ENCODE measurements around the gene ZBTB32.

Gene ZBTB32

DNA sequence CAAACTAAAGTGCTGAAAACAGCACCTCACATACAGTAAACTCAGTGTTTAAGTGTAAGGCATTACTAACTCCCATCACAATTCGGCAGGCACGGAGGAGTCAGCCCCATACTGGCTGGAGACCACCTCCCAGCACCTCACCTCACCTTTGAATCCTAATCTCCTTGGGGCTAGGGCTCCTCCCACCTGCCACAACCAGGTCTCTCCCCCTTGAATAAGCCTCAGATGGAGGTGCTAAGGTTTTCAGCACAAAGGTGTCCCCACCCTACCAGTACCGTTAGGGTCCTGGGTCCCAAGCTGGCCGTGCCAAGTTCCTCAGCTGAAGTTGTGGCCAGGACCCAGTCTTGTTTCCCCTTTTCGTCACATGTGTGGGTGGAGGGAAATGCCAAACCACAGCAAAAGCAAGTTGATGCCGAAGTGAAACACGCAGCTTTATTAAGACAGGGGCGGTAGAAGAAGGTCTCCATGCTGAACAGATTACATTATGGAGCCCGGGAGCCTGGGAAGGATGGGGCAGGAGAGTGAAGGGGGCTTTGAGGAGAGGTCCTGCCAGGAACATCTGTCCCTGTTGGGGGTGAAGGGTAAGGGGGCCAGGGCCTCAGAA lies 37.9 kb downstream of the ZBTB32 start, which contains the start of gene IGFLR1:
Gene IGFLR1, minus strand, starts transcription at position 332 of the 604 bp plus-strand sequence. CDS start 1,272 bp downstream, outside the sequence.
- no peak for DNase-seq (ENCODE audit: low read depth)
- TF ChIP-seq, protein P1, sequence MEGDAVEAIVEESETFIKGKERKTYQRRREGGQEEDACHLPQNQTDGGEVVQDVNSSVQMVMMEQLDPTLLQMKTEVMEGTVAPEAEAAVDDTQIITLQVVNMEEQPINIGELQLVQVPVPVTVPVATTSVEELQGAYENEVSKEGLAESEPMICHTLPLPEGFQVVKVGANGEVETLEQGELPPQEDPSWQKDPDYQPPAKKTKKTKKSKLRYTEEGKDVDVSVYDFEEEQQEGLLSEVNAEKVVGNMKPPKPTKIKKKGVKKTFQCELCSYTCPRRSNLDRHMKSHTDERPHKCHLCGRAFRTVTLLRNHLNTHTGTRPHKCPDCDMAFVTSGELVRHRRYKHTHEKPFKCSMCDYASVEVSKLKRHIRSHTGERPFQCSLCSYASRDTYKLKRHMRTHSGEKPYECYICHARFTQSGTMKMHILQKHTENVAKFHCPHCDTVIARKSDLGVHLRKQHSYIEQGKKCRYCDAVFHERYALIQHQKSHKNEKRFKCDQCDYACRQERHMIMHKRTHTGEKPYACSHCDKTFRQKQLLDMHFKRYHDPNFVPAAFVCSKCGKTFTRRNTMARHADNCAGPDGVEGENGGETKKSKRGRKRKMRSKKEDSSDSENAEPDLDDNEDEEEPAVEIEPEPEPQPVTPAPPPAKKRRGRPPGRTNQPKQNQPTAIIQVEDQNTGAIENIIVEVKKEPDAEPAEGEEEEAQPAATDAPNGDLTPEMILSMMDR (conservative IDR thresholded peaks at IDR 0.05; ENCODE audit: low read length): no peak
- H3K4me3 ChIP-seq (ENCODE audit: low read length): no peak within 1 kb of the TSS

DNA sequence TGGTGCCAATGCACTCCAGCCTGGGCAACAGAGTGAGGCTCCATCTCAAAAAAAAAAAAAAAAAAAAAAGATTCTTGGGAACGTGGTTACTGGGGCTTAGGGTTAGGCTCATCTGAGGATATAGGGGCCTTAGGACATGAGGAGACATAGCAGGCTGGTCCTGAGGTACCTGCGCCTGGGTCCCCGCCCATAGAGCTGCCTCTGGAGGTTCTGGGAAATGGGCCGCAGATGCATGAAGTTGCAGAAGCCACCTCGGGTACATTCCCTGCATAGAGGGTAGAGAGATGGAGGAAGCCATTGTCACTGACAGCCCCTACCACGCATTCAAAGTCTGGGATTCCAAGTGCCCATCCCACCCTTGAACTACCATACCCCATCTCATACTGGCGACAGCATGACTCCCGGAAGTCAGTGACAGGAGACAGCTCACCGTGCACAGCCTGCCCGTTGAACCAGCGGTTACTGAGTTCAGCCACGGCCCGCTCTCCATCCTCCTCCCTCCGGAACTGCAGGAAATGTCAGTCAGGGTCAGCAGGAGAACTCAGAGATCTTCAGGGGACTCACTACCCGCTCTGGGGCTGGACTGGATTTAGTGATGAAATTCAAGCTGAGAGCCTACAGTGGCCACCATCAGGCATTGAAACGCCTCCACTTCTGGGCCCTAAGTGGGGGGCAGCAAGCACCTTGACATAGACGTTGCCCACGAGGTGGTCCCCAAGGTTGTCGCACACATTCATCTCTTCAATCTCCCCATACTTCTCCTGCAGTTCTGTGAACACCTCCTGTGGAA lies 39.5 kb downstream of the ZBTB32 start:
- no peak for DNase-seq (ENCODE audit: low read depth)
- H3K4me3 ChIP-seq (ENCODE audit: low read length): no peak overlapping the region
- TF ChIP-seq, protein P1 (conservative IDR thresholded peaks at IDR 0.05; ENCODE audit: low read length): no peak

DNA sequence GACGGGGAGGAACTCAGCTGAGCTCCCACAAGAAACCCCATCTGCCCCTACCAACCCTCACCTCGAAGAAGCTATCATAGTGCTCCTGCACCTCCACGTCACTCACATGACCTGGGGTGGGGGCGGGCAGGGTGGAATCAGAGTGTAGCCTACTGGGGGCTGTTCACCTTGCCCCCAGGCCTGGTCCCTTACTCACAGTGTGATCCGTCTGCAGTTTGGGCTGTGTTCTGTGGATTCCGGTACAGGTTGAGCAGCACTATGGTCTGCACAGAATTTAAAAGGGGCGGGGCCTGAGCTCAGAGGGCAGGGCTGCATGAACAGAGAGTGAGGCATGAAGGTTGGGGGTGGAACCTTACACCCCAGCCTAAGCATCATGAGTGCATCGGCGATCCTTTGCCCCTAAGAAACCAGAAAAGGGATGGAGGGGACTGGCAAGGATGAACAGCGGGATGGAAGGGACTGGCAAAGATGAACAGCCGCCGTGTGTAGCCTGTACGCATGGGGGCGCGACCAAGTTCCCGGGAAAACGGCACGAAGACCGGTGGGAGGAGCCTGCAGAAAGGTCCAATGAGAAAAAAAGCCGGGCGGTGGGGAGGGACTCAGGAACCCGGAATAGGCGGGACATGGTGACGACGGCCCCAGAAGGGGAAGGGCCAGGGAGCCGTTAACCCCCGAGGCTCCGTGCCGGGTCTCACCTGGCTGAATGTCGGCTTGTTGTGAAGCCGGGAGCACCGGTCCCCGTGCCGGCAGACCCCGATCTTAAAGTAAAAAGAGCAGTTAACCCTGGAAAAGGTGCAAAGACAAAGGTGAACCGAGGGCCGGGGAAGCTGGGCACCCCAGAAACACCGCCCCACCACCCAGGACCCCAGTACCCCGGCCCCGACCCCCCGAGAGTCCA lies 40.3 kb downstream of the ZBTB32 start:
- H3K4me3 ChIP-seq (ENCODE audit: low read length): peak overlapping the region; percentile 89
- DNase-seq (ENCODE audit: low read depth): peak; percentile 93
- TF ChIP-seq, protein P1 (conservative IDR thresholded peaks at IDR 0.05; ENCODE audit: low read length): peak; percentile 52

DNA sequence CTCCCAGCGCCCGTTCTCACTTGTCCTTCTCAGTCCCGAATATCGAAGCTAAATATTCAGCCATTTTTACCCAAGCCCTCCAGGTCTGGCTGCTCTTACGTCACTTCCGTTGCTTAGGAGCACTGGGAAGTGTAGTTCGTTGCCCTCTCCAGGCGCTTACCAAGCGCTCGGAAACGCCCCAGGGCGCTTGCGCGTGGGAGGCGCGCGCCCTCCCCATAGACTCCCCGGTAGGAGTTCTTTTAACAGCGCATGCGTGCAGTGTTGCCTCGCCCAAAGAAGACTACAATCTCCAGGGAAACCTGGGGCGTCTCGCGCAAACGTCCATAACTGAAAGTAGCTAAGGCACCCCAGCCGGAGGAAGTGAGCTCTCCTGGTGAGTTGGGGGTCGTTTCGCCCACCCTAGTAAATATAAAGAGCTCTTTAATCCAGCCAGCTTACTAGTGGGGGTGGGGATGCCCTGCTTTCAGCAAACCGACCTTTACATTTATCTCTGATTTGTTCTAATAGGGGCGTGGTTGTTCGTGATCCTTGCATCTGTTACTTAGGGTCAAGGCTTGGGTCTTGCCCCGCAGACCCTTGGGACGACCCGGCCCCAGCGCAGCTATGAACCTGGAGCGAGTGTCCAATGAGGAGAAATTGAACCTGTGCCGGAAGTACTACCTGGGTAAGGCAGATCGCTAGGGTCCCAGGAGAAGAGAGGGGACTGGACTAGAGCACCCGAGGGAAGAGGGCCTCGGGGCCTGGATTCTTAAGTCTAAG lies 41.1 kb downstream of the ZBTB32 start, which contains the start of the genes PSENEN and U2AF1L4:
Gene PSENEN, plus strand, starts transcription at position 324 of the 759 bp plus-strand sequence. Its CDS starts 280 bp downstream, at position 604.
Gene U2AF1L4, minus strand, starts transcription at position 91 of the 759 bp plus-strand sequence. Its CDS starts 27 bp downstream, at position 64.
- DNase-seq (ENCODE audit: low read depth): peak; percentile 99
- TF ChIP-seq, protein P1 (conservative IDR thresholded peaks at IDR 0.05; ENCODE audit: low read length): no peak
- peak within 1 kb of the TSS; percentile 89 for H3K4me3 ChIP-seq (ENCODE audit: low read length)

DNA sequence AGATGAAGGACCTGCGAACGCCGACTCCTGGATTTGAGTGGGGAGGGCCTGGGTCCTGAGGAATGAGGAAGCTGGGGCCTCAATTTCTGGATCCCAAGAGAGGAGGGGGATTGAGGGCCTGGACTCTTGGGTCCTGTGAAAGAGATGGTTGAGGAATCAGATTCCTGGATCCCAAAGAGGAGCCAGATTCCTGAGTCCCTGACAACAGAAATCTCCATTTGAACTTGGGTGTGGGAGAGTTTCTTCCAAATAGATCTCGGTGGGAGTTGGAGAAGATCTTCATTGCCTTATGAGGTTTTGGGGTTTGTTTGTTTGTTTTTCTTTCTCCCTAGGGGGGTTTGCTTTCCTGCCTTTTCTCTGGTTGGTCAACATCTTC lies 41.7 kb downstream of the ZBTB32 start:
- H3K4me3 ChIP-seq (ENCODE audit: low read length): peak overlapping the region; percentile 66
- no peak for DNase-seq (ENCODE audit: low read depth)
- TF ChIP-seq, protein P1 (conservative IDR thresholded peaks at IDR 0.05; ENCODE audit: low read length): no peak

DNA sequence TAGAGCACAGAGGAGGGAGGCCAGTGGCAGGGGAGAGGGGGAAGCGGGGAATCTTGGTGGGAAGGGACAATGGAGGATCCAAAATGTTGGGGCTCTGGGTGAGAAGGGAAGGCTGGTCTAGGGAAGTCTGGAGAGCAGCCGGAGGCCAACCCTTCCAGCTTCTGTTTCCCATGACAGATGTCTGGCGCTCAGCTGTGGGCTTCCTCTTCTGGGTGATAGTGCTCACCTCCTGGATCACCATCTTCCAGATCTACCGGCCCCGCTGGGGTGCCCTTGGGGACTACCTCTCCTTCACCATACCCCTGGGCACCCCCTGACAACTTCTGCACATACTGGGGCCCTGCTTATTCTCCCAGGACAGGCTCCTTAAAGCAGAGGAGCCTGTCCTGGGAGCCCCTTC lies 42.2 kb downstream of the ZBTB32 start:
- TF ChIP-seq, protein P1 (conservative IDR thresholded peaks at IDR 0.05; ENCODE audit: low read length): no peak
- no peak for DNase-seq (ENCODE audit: low read depth)
- H3K4me3 ChIP-seq (ENCODE audit: low read length): peak overlapping the region; percentile 66

Data from AG10803 (cell line).